Ishikawa (cell line): ENCODE results near the gene PAFAH2.

Experiments
- CEBPB ChIP-seq: IDR thresholded peaks from 2 replicates; pipeline ENCODE4 v1.6.1; 2012
- CREB1 ChIP-seq: IDR thresholded peaks from 2 replicates; pipeline ENCODE4 v1.6.1; 2012; ENCODE audit warnings: low read depth
- EGR1 ChIP-seq: IDR thresholded peaks from 2 replicates; pipeline ENCODE4 v1.6.1; 2012
- EP300 ChIP-seq: IDR thresholded peaks from 2 replicates; pipeline ENCODE4 v1.6.1; 2012; ENCODE audit warnings: borderline replicate concordance
- FOXM1 ChIP-seq: IDR thresholded peaks from 2 replicates; pipeline ENCODE4 v1.6.1; 2012; ENCODE audit warnings: low read depth, borderline replicate concordance
- MAX ChIP-seq: IDR thresholded peaks from 2 replicates; pipeline ENCODE4 v1.6.1; 2012
- RAD21 ChIP-seq: IDR thresholded peaks from 2 replicates; pipeline ENCODE4 v1.6.1; 2012; ENCODE audit warnings: low read depth
- REST ChIP-seq: IDR thresholded peaks from 2 replicates; pipeline ENCODE4 v1.6.1; 2012; ENCODE audit warnings: low read depth, mild to moderate bottlenecking
- TAF1 ChIP-seq: IDR thresholded peaks from 2 replicates; pipeline ENCODE4 v1.6.1; 2012; ENCODE audit warnings: low read depth, mild to moderate bottlenecking
- TEAD4 ChIP-seq: IDR thresholded peaks from 2 replicates; pipeline ENCODE4 v1.6.1; 2012
- USF1 ChIP-seq: IDR thresholded peaks from 2 replicates; pipeline ENCODE4 v1.6.1; 2012
- YY1 ChIP-seq: IDR thresholded peaks from 2 replicates; pipeline ENCODE4 v1.6.1; 2012; ENCODE audit warnings: low read depth
- ZBTB7A ChIP-seq: IDR thresholded peaks from 2 replicates; pipeline ENCODE4 v1.6.1; 2012; ENCODE audit warnings: low read depth

GRCh38 chr1:26031611-26032220 lies 33.9 kb upstream of the PAFAH2 start:
- TF ChIP-seq EP300 (no peak), REST (no peak), TAF1 (no peak), FOXM1 (no peak), CEBPB (no peak), CREB1 (no peak), YY1 (no peak), ZBTB7A (no peak), USF1 (no peak), RAD21 (no peak), EGR1 (no peak), MAX (no peak), TEAD4 (no peak)
